Calu3 (cell line): ENCODE measurements around the gene SUSD5. TPM values are rescaled to one million over a fixed set of nuclear protein-coding genes. Genes with fewer than 3 reads are reported as not detected.
"Not testable (repeated sequence)": the region's sequence is repeated elsewhere in the genome, so short reads cannot be mapped to it uniquely, and the experiment has no call there.

ENCODE experiments used
- BruUV-seq: library from RNA; stranded (reverse); fragments of 400-500 nt; replicated peaks from 2 replicates; lab custom pipeline; 2021; lab: Mats Ljungman, UMichigan
- CTCF ChIA-PET: fragments of 300-600 bp; sonication (Branson Sonifier 250); formaldehyde crosslinking; loops from one replicate; lab custom pipeline; 2022; ENCODE audit warnings: antibody characterized with exemption; lab: Charles Lee
- DNase-seq: peaks from one replicate; pipeline ENCODE4 v3.0.0; 2022
- H3K27ac Mint-ChIP-seq: one replicate; pipeline ENCODE4 v1.8.0; 2022; ENCODE audit warnings: mixed read lengths; ENCODE audit not compliant: unreplicated experiment
- H3K27me3 Mint-ChIP-seq: one replicate; pipeline ENCODE4 v1.8.0; 2022; ENCODE audit warnings: mixed read lengths; ENCODE audit not compliant: unreplicated experiment
- H3K36me3 Mint-ChIP-seq: one replicate; pipeline ENCODE4 v1.8.0; 2022; ENCODE audit warnings: mild to moderate bottlenecking, moderate library complexity, mixed read lengths; ENCODE audit not compliant: insufficient read depth, unreplicated experiment
- H3K4me1 Mint-ChIP-seq: one replicate; pipeline ENCODE4 v1.8.0; 2022; ENCODE audit warnings: mild to moderate bottlenecking, low read depth, mixed read lengths; ENCODE audit not compliant: unreplicated experiment
- H3K4me3 Mint-ChIP-seq: one replicate; pipeline ENCODE4 v1.8.0; 2022; ENCODE audit warnings: mild to moderate bottlenecking, low read depth, moderate library complexity, mixed read lengths; ENCODE audit not compliant: unreplicated experiment
- H3K9me3 Mint-ChIP-seq: one replicate; pipeline ENCODE4 v1.8.0; 2022; ENCODE audit warnings: low read depth, mixed read lengths; ENCODE audit not compliant: unreplicated experiment
- CTCF ChIP-seq: fragments of 200-600 bp; IDR thresholded peaks from one replicate; pipeline ENCODE4 v1.8.0; 2022; ENCODE audit warnings: antibody characterized with exemption; ENCODE audit not compliant: unreplicated experiment
- intact Hi-C: fragments of 100-400 bp; cut with micrococcal nuclease; formaldehyde crosslinking; loops from one replicate; pipeline ENCODE4 v1.10.0; 2022; ENCODE audit not compliant: unreplicated experiment
- total RNA-seq: library from RNA; stranded (reverse); gene quantifications from 2 replicates; pipeline ENCODE4 v1.2.3, GENCODE V29; 2022

Gene SUSD5
- total RNA-seq, 1 experiment from 2014 or later: 0.21 TPM

- no peak for TF ChIP-seq CTCF
Measured at GRCh38 chr3:33141006-33141405, 77.6 kb downstream of the SUSD5 start.

GRCh38 chr3:33139996-33140395 lies 78.6 kb downstream of the SUSD5 start:
- no peak for DNase-seq
- Mint-ChIP-seq H3K27ac (no peak overlapping the region), H3K36me3 (no peaks in the 10 kb centered on the region), H3K27me3 (no peaks in the 10 kb centered on the region), H3K4me1 (no peaks in the 10 kb centered on the region), H3K9me3 (no peaks in the 10 kb centered on the region), H3K4me3 (no peak overlapping the region)
- intact Hi-C loops: loop anchor here (10.0 kb wide), 1 partner anchor 645 kb away; no protein-coding TSS in a partner anchor
- no TSS peak for BruUV-seq
- CTCF ChIA-PET: no interaction called here
- TF ChIP-seq CTCF: no peak

More at GRCh38 chr3:33141006-33141405, 77.6 kb downstream of the SUSD5 start:
- intact Hi-C loops: no loop called here
- H3K36me3 Mint-ChIP-seq: no peaks in the 10 kb centered on the region
- no peak for DNase-seq
- no TSS peak for BruUV-seq
- no peak overlapping the region for H3K4me3 Mint-ChIP-seq
- no peaks in the 10 kb centered on the region for H3K9me3 Mint-ChIP-seq
- H3K27ac Mint-ChIP-seq: no peak overlapping the region
- no peaks in the 10 kb centered on the region for H3K4me1 Mint-ChIP-seq
- CTCF ChIA-PET: interaction anchor here (1.9 kb wide), 1 partner anchor 232 kb away, joined by 4 read pairs; no protein-coding TSS in a partner anchor
- no peaks in the 10 kb centered on the region for H3K27me3 Mint-ChIP-seq

- DNase-seq, H3K27ac Mint-ChIP-seq, H3K27me3 Mint-ChIP-seq, CTCF ChIA-PET, BruUV-seq, H3K4me1 Mint-ChIP-seq, H3K4me3 Mint-ChIP-seq, H3K9me3 Mint-ChIP-seq, H3K36me3 Mint-ChIP-seq: not testable (repeated sequence)
- intact Hi-C loops: loop anchor here (10.0 kb wide), 1 partner anchor 646 kb away; no protein-coding TSS in a partner anchor
Measured at GRCh38 chr3:33139006-33139623, 79.5 kb downstream of the SUSD5 start.

GRCh38 chr3:33137691-33138090 lies 80.9 kb downstream of the SUSD5 start:
- no peak overlapping the region for H3K4me3 Mint-ChIP-seq
- no TSS peak for BruUV-seq
- H3K27ac Mint-ChIP-seq: no peak overlapping the region
- H3K27me3 Mint-ChIP-seq: no peaks in the 10 kb centered on the region
- no peak for TF ChIP-seq CTCF
- no peaks in the 10 kb centered on the region for H3K36me3 Mint-ChIP-seq
- intact Hi-C loops: loop anchor here (10.0 kb wide), 1 partner anchor 647 kb away; no protein-coding TSS in a partner anchor
- CTCF ChIA-PET: no interaction called here
- H3K4me1 Mint-ChIP-seq: no peaks in the 10 kb centered on the region
- no peak for DNase-seq
- H3K9me3 Mint-ChIP-seq: no peaks in the 10 kb centered on the region

- no TSS peak for BruUV-seq
- Mint-ChIP-seq H3K4me3 (no peak overlapping the region), H3K27ac (no peak overlapping the region), H3K9me3 (no peaks in the 10 kb centered on the region), H3K4me1 (no peaks in the 10 kb centered on the region), H3K36me3 (no peaks in the 10 kb centered on the region), H3K27me3 (no peaks in the 10 kb centered on the region)
- CTCF ChIA-PET: no interaction called here
- TF ChIP-seq CTCF: no peak
- DNase-seq: no peak
- intact Hi-C loops: loop anchor here (10.0 kb wide), 1 partner anchor 651 kb away; no protein-coding TSS in a partner anchor
Measured at GRCh38 chr3:33134026-33134625, 84.5 kb downstream of the SUSD5 start.
